GM23338 (cell line): ENCODE results near the gene KCNJ6. TPM values are rescaled to one million over a fixed set of nuclear protein-coding genes. Genes with fewer than 3 reads are reported as not detected.

Source experiments
- ATAC-seq: fragments of 200-7000 bp; cut with Tn5 transposase; 3 replicates; pipeline ENCODE4 v1.9.1; 2020
- DNase-seq: peaks from one replicate; pipeline ENCODE4 v3.0.0-alpha.2; 2015; ENCODE audit warnings: low spot score
- H2AFZ ChIP-seq: fragments of 200-600 bp; sonication (generic); 2 replicates; pipeline ENCODE4 v1.8.0; 2016; ENCODE audit warnings: antibody characterized with exemption, mild to moderate bottlenecking, moderate library complexity
- H3F3A ChIP-seq: fragments of 200-600 bp; sonication (generic); replicated peaks from 2 replicates; pipeline ENCODE4 v1.8.0; 2017; ENCODE audit warnings: antibody characterized with exemption, mixed run types, low read depth
- H3K27ac ChIP-seq: fragments of 200-600 bp; sonication (generic); 2 replicates; pipeline ENCODE4 v1.6.1; 2016; ENCODE audit warnings: low read depth
- H3K27me3 ChIP-seq: fragments of 200-600 bp; sonication (generic); 2 replicates; pipeline ENCODE4 v1.8.0; 2016; ENCODE audit warnings: mild to moderate bottlenecking, mixed run types, moderate library complexity; ENCODE audit not compliant: insufficient read depth
- H3K36me3 ChIP-seq: fragments of 200-600 bp; sonication (generic); 2 replicates; pipeline ENCODE4 v1.8.0; 2016; ENCODE audit warnings: mild to moderate bottlenecking; ENCODE audit not compliant: insufficient read depth
- H3K4me1 ChIP-seq: fragments of 200-600 bp; sonication (generic); 2 replicates; pipeline ENCODE4 v1.8.0; 2016; ENCODE audit warnings: mild to moderate bottlenecking, moderate library complexity; ENCODE audit not compliant: insufficient read depth
- H3K4me2 ChIP-seq: fragments of 200-600 bp; sonication (generic); 2 replicates; pipeline ENCODE4 v1.7.1; 2017; ENCODE audit warnings: mixed run types
- H3K4me3 ChIP-seq: fragments of 200-600 bp; sonication (generic); 2 replicates; pipeline ENCODE4 v1.6.1; 2016; ENCODE audit warnings: mixed run types
- H3K79me2 ChIP-seq: fragments of 200-600 bp; sonication (generic); replicated peaks from 2 replicates; pipeline ENCODE4 v1.8.0; 2017; ENCODE audit warnings: mild to moderate bottlenecking; ENCODE audit not compliant: insufficient read depth
- H3K9me2 ChIP-seq: fragments of 200-600 bp; sonication (generic); 2 replicates; pipeline ENCODE4 v1.8.0; 2017; ENCODE audit not compliant: insufficient read depth
- H4K20me1 ChIP-seq: fragments of 200-600 bp; sonication (generic); replicated peaks from 2 replicates; pipeline ENCODE4 v1.8.0; 2017; ENCODE audit warnings: mild to moderate bottlenecking; ENCODE audit not compliant: insufficient read depth
- H3K27ac Mint-ChIP-seq: 2 replicates; pipeline ENCODE4 v1.8.0; 2020; ENCODE audit warnings: inconsistent platforms, mild to moderate bottlenecking, moderate library complexity, mixed read lengths
- H3K27me3 Mint-ChIP-seq: 3 replicates; pipeline ENCODE4 v1.8.0; 2022; ENCODE audit warnings: low read depth, mild to moderate bottlenecking, moderate library complexity, mixed read lengths, inconsistent platforms; ENCODE audit not compliant: insufficient read depth, poor library complexity
- H3K36me3 Mint-ChIP-seq: 3 replicates; pipeline ENCODE4 v1.8.0; 2021; ENCODE audit warnings: low read depth, mild to moderate bottlenecking, inconsistent platforms, moderate library complexity, mixed read lengths
- H3K4me1 Mint-ChIP-seq: 3 replicates; pipeline ENCODE4 v1.8.0; 2020; ENCODE audit warnings: mild to moderate bottlenecking, inconsistent platforms, mixed read lengths
- H3K4me3 Mint-ChIP-seq: 3 replicates; pipeline ENCODE4 v1.8.0; 2021; ENCODE audit warnings: moderate library complexity, mild to moderate bottlenecking, inconsistent platforms, mixed read lengths
- H3K9me3 Mint-ChIP-seq: 3 replicates; pipeline ENCODE4 v1.8.0; 2020; ENCODE audit warnings: moderate library complexity, mild to moderate bottlenecking, inconsistent platforms, mixed read lengths
- CREB1 ChIP-seq: fragments of 250-450 bp; sonication (Bioruptor Pico); IDR thresholded peaks from 2 replicates; pipeline ENCODE4 v1.5.0; 2020; ENCODE audit warnings: low read depth, mild to moderate bottlenecking, moderate library complexity
- CTCF ChIP-seq, 2 experiments: fragments of 200-600 bp in 1 of 2; sonication (generic) in 1 of 2; conservative IDR thresholded peaks; 2 replicates each; pipeline versions ENCODE4 v1.5.1 to v1.6.1; 2016 to 2017; ENCODE audit warnings: antibody characterized with exemption in 2 of 2, low read depth in 2 of 2, mild to moderate bottlenecking in 2 of 2, moderate library complexity in 1 of 2
- ETS1 ChIP-seq: IDR thresholded peaks from 2 replicates; pipeline ENCODE4 v1.6.1; 2016; ENCODE audit warnings: antibody characterized with exemption
- EZH2 ChIP-seq: fragments of 200-600 bp; sonication (generic); IDR thresholded peaks from one replicate; pipeline ENCODE4 v1.8.0; 2017; ENCODE audit warnings: antibody characterized with exemption, mild to moderate bottlenecking, low read depth; ENCODE audit not compliant: unreplicated experiment
- EZH2phosphoT487 ChIP-seq: fragments of 200-600 bp; sonication (generic); IDR thresholded peaks from one replicate; pipeline ENCODE4 v1.8.1; 2018; ENCODE audit warnings: antibody characterized with exemption; ENCODE audit not compliant: unreplicated experiment
- JUNB ChIP-seq: IDR thresholded peaks from one replicate; pipeline ENCODE4 v1.6.1; 2016; ENCODE audit warnings: antibody characterized with exemption; ENCODE audit not compliant: unreplicated experiment
- NANOG ChIP-seq: IDR thresholded peaks from 2 replicates; pipeline ENCODE4 v1.6.1; 2016; ENCODE audit warnings: antibody characterized with exemption, borderline replicate concordance
- POLR2AphosphoS5 ChIP-seq: IDR thresholded peaks from 2 replicates; pipeline ENCODE4 v1.6.1; 2016; ENCODE audit warnings: antibody characterized with exemption, low read depth
- REST ChIP-seq: IDR thresholded peaks from one replicate; pipeline ENCODE4 v1.6.1; 2018; ENCODE audit warnings: antibody characterized with exemption; ENCODE audit not compliant: unreplicated experiment
- STAT1 ChIP-seq: IDR thresholded peaks from one replicate; pipeline ENCODE4 v1.6.1; 2016; ENCODE audit warnings: antibody characterized with exemption; ENCODE audit not compliant: unreplicated experiment
- ZNF114 ChIP-seq: fragments of 250-450 bp; sonication (Bioruptor Pico); IDR thresholded peaks from 2 replicates; pipeline ENCODE4 v1.5.0; 2020; ENCODE audit warnings: mild to moderate bottlenecking, moderate library complexity
- ZNF331 ChIP-seq: fragments of 250-450 bp; sonication (Bioruptor Pico); IDR thresholded peaks from 2 replicates; pipeline ENCODE4 v1.5.0; 2020; ENCODE audit warnings: low read depth, mild to moderate bottlenecking, moderate library complexity
- ZNF462 ChIP-seq: fragments of 250-450 bp; sonication (Bioruptor Pico); IDR thresholded peaks from 2 replicates; pipeline ENCODE4 v1.5.0; 2020; ENCODE audit warnings: mild to moderate bottlenecking, moderate library complexity
- polyA plus RNA-seq: library from polyadenylated mRNA; unstranded; fragments of >200 nt; fragmentation: Nextera tagmentation; extraction: Ambion mirVana; gene quantifications from 2 replicates; pipeline ENCODE4 v1.2.1, GENCODE V29; 2016
- total RNA-seq: library from RNA; depleted of rRNA; stranded (reverse); fragments of >200 nt; shearing (Covaris generic); gene quantifications from 2 replicates; pipeline ENCODE4 v1.2.3, GENCODE V29; 2014

The KCNJ6 gene
- total and polyA plus RNA-seq, 2 experiments from 2014 or later: 0.48 to 0.52 TPM

- Histone ChIP-seq H3K79me2 (no peaks in the 10 kb centered on the region), H3F3A (no peaks in the 10 kb centered on the region), H3K36me3 (no peaks in the 10 kb centered on the region), H2AFZ (no peak overlapping the region), H4K20me1 (no peaks in the 10 kb centered on the region), H3K4me3 (no peak overlapping the region), H3K9me2 (peaks cover 48% of the 10 kb centered on the region), H3K27me3 (no peaks in the 10 kb centered on the region), H3K4me1 (no peaks in the 10 kb centered on the region), H3K4me2 (no peak overlapping the region), H3K27ac (no peak overlapping the region)
- Mint-ChIP-seq H3K36me3 (peaks cover 14% of the 10 kb centered on the region), H3K9me3 (peaks cover 24% of the 10 kb centered on the region), H3K27ac (no peak overlapping the region), H3K27me3 (no peaks in the 10 kb centered on the region), H3K4me3 (no peak overlapping the region), H3K4me1 (no peaks in the 10 kb centered on the region; the same call in 2 of the 3 replicates)
- TF ChIP-seq CREB1 (no peak), NANOG (no peak), JUNB (no peak), EZH2 (no peak), EZH2phosphoT487 (no peak), ZNF114 (CRISPR knock-in tag) (no peak), ZNF462 (CRISPR knock-in tag) (no peak), POLR2AphosphoS5 (no peak), ZNF331 (CRISPR knock-in tag) (no peak), CTCF (conservative IDR thresholded peaks at IDR 0.05; ENCODE audit: low read depth in 2 of 2) (no peak), ETS1 (no peak), REST (no peak), STAT1 (no peak)
- ATAC-seq (no peak), DNase-seq (no peak)
Observed at GRCh38 chr21:37601027-37601426, 315.2 kb downstream of the KCNJ6 start.
